ENCODE data around the gene IPPK.

IPPK gene

DNA sequence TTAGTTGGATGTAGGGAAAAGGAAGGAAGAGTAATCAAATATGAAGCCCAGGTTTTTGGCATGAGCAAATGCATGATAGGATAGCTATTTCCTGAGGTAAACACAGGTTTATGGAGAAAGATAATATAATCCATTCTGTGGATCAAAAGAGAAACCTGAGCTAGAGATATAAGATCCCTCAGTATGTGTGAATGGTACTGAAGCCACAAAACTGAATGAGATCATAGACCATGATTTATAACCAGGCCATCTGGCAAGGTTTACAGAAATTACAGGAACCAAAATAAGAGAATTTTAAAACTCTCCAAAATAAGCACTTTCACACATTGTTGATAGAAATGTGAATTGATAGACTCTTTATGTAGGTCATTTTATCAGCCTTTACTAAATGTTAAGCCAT, 105.4 kb downstream of the IPPK start:
- Histone ChIP-seq H3K4me3 (ENCODE audit: low read depth, low read length) (no peak overlapping the region), H3K27ac (ENCODE audit: low read depth, low read length) (no peak overlapping the region), H3K36me3 (ENCODE audit: insufficient read depth, low read length) (no peaks in the 10 kb centered on the region), H3K79me2 (ENCODE audit: control insufficient read depth, insufficient read depth, low read length, unreplicated experiment) (no peaks in the 10 kb centered on the region), H3K27me3 (ENCODE audit: insufficient read depth, low read length) (no peaks in the 10 kb centered on the region), H2AFZ (ENCODE audit: low read length, unreplicated experiment) (no peak overlapping the region), H3K4me1 (ENCODE audit: control insufficient read depth, insufficient read depth, low read length, unreplicated experiment) (no peaks in the 10 kb centered on the region)
